Esophagus muscularis mucosa (tissue), 4 donors: Measurements from ENCODE around the gene DYNLRB2.

ENCODE experiments used
- CTCF ChIP-seq, 3 experiments: fragments of 200-600 bp in 2 of 3; fragments of 450-650 bp in 1 of 3; sonication (generic) in 2 of 3; IDR thresholded peaks; one replicate each; pipeline ENCODE4 v1.5.1; 2017 to 2019; ENCODE audit warnings: antibody characterized with exemption in 3 of 3, mild to moderate bottlenecking in 2 of 3, moderate library complexity in 1 of 3
- EP300 ChIP-seq: sonication (generic); formaldehyde crosslinking; IDR thresholded peaks from one replicate; pipeline ENCODE4 v1.6.1; 2017; ENCODE audit warnings: antibody characterized with exemption
- POLR2A ChIP-seq: fragments of 450-650 bp; IDR thresholded peaks from one replicate; pipeline ENCODE4 v1.6.1; 2017; ENCODE audit warnings: antibody characterized with exemption, moderate library complexity, mild to moderate bottlenecking, low read depth
- POLR2AphosphoS5 ChIP-seq, 2 donors: sonication (generic); formaldehyde crosslinking; IDR thresholded peaks; one replicate each; pipeline ENCODE4 v1.6.1; 2017; ENCODE audit warnings: antibody characterized with exemption in 2 of 2

GRCh38 chr16:80530479-80530878 is 10.3 kb upstream of the DYNLRB2 start:
- TF ChIP-seq CTCF (IDR thresholded peaks at IDR 0.05) (no peak), POLR2A (no peak), POLR2AphosphoS5 (IDR thresholded peaks at IDR 0.05) (no peak), EP300 (no peak)
